Stimulated activated naive CD4-positive, alpha-beta T cell treated with Interleukin-2 at 50 U/mL for 16 hours (primary cell): ENCODE results near the gene STAC.

ENCODE experiments used
- DNase-seq: peaks from one replicate; lab custom pipeline; 2025; lab: John Stamatoyannopoulos, UW

STAC gene

DNA sequence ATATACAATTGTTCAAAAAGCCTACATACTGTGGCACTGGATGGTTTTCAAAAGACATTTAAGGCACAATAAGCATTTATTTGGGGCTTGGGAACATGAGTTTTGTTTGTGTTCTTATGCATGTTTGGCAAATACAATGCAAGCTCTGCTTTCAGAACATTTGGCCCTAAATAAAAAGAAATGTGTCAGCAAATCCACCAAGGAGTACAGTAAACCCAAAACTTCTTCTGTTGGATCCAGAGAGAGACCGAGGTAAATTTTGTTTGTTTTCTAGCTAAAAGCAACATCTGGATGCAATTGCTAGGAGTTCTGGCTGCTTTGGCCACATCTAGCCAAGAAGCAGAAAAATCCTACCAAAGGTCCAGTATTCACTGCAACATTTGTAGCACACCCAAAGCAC is 215.2 kb downstream of the STAC start:
- no peak for DNase-seq

DNA sequence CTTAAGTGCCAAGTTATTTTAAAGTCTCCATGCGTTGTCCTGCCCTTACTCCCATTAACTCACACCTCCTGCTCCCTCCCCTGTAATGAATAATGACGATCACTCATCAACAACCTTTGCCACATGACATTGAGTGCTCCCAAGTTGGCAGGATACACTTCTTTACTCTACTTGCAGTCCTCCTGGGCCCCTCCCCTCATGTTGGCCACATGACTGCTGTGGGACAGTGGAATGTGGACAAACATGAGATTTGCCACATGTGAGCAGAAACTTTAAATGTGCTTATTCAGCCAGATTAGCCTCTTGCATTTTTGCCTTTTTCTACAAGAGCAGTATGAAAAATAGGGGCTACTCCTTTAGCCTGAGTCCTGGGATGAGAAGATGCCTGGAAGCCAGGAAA is 216.1 kb downstream of the STAC start:
- no peak for DNase-seq

DNA sequence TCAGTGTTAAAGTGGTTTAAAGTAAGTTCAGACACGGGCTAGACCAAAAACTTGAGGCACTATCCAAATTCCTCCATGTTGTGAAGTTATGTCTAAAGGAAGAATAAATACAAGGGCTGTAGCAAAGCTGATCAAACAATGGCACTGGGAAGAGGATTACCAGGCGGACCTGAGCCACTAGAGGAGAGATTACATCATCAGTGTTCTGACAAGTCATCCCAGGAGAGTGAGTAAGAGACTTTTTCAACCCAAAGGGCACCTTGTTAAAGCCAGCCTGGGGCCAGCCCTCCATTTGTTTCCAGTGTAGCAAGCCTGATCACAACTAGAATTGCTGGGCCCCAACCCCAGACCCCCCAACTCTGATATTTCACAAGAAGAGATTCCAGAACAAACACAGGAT is 217.1 kb downstream of the STAC start:
- DNase-seq, result no peak
